ENCODE data around the gene SPRED3.
A peak's percentile ranks its signal among the peaks of the same experiment; 100 is the strongest.

The SPRED3 gene

DNA sequence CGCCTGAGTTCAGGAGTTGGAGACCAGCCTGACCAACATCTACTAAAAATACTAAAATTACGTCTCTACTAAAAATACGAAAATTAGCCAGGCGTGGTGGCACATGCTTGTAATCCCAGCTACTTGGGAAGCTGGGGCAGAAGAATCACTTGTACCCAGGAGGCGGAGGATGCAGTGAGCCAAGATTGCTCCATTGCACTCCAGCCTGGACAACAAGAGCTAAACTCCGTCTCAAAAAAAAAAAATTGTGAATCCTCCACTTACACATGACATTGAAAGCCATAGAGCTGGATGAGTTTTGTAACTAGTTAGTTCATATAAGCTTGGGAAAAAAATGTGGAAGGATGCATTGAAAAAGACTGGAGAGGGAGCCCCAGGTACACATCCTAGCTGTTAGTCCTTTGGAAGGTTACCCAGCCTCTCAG, 14.6 kb upstream of the SPRED3 start:
- no peak for DNase-seq (ENCODE audit: low read depth in 2 of 2)

DNA sequence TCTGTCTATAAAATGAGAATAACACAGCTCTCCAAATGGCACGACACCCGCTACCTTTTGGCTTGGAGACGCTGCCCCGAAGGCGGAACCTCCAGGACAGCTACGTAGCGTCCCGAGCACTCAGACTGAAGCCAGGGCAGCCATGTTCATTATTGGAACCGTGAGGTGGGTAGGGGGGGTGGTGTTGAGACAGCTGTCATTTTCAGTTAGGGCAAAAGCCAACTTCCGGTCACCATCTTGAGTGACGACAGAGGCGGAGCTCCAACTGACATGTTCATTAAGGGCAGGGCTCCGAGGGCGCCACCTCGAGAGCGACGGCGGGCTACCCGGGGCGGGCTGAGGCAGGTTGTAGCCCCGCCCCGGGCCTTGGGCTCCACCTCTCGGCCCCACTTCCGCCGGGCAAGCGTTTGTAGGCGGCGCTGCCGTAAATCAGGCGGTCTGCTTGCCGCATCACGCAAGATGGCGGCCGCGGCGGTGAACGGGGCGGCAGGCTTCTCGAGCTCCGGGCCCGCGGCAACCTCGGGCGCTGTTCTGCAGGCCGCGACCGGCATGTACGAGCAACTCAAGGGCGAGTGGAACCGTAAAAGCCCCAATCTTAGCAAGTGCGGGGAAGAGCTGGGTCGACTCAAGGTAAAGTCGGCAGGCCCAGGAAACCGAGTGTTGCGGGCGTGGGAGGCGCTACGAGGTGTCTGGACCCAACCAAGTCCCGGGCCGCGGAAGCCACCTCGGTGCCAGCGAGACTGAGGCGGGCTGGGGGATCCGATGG, 14.0 kb upstream of the SPRED3 start, which contains the start of gene PSMD8:
TSS of gene PSMD8 (plus strand) at position 240 of the 766 bp plus-strand sequence. CDS start at position 271, 31 bp downstream.
- peak; percentile 98 for DNase-seq (ENCODE audit: low read depth in 2 of 2)

DNA sequence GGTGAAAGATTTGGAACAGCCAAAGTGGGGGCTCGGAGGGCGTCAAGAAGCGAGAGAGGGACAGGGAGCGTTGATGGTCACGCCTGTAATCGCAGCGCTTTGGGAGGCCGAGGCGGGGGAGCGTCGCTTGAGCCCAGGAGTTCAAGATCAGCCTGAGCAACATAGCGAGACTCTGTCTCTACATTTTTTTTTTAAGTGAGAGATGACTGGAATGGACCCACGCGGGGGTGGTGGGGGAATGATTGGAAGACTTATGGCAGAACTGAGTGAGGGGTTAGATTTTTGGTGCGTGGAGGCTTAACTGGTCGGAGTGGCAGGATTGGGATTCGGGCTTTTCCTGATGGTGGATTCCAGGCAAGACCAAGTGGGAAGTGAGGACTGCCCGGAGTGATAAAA, 13.4 kb upstream of the SPRED3 start:
- DNase-seq (ENCODE audit: low read depth in 2 of 2) = no peak

DNA sequence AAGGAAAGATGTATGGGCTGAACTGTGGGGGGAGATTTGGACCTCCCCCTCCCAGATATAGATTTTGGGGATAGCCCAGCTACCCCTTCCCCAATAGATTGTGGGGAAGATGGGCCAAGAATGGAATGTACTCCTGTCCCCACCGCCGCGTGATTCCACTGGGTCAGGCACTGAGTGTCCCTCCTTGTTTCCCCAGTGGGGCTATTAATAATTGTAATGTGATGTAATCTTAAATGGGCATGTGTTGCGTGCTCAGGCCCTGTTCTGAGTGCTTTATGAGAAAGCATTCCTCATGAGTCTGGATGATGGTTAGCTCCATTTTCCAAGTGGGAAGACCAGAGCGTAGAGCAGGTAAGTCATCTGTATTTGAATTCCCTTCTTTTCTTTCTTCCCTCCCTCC, 12.7 kb upstream of the SPRED3 start:
- no peak for DNase-seq (ENCODE audit: low read depth in 2 of 2)

DNA sequence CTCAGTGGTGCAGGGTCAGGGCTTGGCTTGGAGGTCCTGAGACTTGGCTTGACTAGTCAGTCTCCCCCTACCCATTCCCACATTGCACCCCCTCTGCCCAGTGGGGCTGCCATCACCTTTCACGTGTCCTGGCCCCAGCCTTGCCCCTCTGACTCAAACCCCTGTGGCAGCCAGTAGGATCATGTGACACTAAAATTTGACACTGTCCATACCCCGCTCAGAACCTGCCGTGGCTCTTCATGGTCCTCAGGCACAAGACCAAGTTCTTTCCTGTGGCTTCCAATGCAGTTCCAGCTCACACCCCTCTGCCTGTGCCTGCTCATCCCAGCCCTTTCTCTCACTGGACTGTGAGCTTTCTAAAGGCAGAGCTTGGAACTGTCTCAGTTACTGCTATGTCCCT, 11.9 kb upstream of the SPRED3 start:
- DNase-seq (ENCODE audit: low read depth in 2 of 2) = no peak

DNA sequence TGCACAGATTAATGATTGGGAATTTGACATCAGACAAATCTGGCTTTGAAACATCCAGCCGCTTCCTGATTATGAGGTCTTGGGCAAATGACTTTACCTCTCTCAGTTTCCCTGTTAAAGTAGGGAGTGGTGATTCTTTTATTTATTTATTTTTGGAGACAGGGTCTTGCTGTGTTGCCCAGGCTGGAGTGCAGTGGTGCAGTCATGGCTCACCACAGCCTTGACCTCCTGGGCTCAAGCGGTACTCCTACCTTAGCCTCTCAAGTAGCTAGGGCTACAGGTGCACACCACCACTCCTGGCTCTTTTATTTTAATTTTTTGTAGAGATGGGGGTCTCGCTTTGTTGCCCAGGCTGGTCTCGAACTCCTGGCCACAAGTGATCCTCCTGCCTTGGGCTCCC, 11.4 kb upstream of the SPRED3 start:
- no peak for DNase-seq (ENCODE audit: low read depth in 2 of 2)

DNA sequence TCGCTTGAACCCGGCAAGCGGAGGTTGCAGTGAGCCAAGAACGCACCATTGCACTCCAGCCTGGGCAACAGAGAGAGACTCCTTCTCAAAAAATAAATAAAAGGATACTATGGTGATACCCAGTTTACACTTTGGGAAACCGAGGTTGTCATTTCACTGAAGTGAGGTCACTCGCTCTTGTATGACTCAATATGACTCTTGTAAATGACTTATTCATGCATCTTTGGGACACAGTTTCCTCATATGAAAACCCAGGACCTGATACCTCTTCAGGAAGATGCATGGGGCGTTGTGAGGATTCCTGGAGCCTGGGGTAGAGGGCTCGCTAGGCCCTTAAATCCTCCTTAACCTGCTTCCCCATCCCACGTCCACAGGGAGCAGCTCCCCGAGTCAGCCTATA, 9.6 kb upstream of the SPRED3 start:
- DNase-seq (ENCODE audit: low read depth in 2 of 2) = no peak

DNA sequence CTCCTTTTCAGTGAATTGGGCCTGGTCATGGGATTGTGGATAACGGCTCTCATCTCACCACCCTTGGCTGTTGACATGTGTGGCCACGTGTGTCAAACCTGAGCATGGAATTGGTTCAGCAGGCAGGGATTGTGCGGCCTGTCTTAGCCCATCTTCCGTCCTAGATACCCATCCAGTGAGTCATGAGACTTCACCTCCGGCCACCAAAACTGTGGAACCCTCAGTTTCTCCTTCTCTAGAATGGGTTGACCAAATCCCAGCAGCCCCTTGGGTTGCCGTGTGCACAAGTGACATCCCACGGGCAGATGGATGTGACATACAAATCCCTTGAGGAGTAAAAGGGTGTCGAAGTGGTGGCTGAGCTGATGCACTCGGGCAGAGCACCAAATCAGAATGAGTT, 7.4 kb upstream of the SPRED3 start:
- no peak for DNase-seq (ENCODE audit: low read depth in 2 of 2)

DNA sequence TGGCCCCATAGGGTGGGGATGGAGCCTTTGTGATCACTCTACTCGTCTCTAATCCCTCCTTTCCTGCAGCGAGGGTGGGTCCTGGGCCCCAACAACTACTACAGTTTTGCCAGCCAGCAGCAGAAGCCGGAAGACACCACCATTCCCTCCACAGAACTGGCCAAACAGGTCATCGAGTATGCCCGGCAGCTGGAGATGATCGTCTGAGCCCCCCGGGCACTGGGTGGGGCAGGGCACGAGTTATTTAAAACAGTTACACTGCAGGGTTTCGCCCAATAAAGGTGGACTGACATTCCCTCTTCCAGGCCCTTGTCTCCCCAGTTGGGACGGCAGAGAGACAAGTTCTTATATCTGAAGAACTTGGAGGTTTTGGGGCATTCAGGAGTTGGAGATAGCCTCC, 5.3 kb upstream of the SPRED3 start:
- no peak for DNase-seq (ENCODE audit: low read depth in 2 of 2)

DNA sequence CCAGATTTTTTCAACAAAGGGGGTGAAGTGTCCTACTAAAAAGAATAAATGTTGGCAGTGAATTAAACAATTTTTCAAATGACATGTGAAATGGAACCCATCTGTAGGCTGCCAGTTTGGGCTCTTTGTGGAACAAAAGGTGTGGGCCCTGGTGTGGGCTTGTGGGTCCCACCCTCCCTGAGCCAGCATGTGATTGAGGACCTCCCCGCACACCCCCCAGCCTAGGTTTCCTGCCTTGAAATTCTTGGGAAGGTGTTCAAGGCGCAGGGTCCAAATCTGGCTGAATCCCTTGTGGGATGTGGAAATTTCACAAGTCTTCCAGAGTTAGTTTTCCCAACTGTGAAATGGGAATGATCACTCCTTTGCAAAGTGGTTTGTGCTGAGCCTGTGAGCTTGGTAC, 4.8 kb upstream of the SPRED3 start:
- no peak for DNase-seq (ENCODE audit: low read depth in 2 of 2)

DNA sequence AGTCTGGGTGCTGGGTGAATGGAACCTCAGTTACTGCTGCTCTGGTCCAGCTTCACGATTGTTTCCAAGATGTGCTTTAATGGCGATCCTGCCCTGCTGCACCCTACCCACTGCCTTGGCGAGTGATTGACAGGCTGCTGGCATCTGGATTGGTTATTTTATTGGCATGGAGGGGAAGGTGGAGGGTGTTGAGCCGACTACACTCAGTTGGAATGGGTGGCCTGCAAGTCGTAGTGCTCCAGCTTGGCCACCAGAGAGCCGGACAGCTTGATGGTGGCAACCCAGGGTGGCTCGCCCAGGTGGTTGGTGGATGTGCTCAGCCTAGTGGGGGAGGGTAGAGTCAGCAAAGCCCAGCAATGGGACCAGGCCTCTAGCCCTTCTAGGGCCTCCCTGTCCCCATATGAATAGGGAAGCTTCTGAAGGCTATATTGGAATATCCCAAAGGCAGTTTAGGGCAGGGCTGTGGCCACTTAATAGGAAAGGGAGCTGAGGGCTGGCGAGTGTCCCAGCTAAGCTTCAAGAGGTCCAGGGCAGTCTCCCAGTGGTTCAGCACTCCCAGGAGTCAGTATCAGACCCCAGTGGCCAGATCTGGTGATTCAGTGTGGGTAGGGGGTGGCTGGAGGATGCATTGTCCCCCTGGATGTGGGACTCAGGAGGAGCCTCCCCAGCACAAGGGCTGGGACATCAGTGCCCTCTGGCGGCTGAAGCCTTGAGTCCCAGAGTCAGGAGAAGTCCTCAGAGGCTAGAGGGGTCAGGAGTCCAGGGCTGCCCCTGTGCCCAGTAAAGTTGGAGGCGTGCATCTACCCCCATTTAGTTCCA, 4.1 kb upstream of the SPRED3 start:
- DNase-seq (ENCODE audit: low read depth in 2 of 2) = no peak

DNA sequence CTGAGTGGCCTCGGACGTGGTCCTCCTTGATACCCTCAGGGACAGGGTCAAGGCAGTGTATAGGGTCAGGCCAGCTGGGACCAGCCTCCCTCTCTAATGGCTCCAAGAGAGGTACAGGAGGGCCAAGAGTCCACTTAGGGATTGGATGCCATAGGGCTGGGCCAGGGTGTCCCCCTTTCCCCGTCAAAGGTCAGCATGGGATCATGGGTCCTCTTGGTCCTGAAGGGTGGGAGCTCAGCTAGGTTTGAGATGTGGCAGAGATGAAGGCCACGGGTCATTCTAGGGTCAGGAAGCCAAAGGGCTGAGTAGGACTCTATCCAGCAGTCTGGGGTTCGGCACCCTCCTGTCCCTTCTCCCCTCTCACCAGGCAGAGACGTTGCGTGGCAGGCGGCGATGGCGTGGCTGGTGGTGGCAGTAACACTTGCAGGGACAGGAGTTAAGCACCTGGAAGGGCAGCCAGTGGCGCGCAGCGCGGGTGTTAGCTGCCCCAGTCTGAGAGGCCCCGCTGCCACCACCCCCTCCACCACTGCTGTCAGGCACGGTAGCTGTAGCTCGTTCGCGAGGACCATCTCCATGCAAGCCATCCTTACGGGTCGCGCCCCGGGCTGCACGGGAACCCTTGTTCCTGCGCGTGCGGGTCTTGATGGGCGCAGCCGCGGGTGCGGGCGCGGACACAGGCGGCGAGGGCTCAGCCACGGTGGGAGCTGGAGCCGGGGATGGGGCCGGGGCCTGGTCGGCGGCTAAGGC, 3.3 kb upstream of the SPRED3 start:
- DNase-seq (ENCODE audit: low read depth in 2 of 2) = no peak

DNA sequence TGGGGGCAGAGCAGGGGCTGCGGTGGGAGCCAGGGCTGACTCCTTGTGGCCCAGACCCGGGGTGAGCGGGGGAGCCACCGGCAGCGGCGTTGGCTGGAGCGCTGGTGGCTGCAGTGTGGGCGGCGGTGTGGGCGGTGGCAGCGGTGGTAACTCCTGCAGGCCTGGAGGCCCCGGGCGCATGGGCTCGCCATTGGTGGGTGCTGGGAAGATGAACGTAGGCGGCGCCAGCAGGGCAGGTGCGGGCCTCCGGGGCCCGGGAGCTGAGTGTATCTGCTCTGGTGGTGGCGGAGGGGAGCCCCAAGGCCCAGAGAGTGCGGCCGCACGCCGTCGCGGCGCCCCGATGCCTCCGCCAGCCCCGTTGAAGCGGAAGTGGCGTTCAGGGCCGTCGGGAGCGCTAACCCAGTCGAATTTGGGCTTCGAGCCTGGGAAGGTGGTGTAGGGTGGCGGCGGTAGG, 2.7 kb upstream of the SPRED3 start:
- no peak for DNase-seq (ENCODE audit: low read depth in 2 of 2)

DNA sequence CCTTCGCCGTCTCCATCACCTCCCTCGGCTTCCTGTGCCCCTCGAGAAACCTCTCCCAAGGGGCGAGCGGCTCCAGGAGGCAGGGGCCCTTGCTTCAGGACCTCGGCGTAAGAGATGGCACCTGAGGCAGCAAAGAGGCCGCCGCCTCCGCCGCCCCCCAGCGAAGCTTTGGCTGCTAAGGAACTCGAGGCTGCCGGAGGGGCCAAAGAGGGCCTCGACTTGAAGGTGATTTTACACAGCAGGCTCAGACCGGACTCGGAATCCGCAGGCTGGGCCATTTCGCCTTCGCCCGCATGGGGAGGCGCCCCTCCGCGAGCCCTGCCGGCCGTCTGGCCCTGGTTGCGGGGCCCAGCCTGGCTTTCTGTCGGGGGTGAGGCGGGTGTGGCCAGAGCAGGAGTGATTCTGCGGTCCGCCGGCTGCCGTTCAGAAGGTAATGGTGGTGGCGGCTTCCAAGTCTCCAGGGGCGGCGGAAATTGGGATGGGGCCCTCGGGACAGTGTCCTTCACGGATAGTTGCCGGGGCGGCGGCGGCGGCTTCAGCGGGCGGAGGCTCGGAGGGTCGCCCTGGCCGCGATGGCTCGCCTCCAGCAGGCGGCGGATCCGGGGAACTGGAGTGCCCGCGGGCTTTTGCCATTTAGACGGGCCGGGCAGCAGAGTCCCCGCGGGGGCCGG, 2.1 kb upstream of the SPRED3 start:
- DNase-seq (ENCODE audit: low read depth in 2 of 2) = no peak

DNA sequence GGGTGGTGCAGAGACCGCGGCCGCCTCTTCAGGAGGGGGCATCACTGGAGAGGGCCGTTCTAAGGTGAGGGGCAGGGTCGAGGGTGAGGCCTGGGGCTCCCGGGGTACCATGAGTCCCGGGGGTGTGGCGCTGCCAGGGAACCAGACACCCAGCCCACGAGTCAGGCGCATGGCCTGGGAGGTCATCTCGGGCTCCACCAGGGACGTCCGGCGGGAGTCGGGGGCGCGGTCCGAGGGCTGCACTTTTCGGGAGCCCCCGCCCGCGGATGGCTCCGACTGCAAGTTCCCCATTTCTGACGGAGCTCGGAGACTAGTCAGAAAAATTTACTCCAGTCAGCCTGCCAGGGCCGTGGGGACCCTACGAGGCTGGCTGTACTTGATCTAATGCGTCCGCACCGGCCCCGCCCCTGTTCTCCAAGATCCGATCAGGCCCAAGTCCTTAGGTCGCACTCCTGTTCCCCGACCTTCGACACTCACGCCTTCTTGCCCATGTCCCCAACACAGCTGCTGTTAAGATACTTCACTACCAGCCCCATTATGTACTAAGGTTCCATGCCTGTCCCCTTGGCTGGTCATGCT, 1.4 kb upstream of the SPRED3 start:
- DNase-seq (ENCODE audit: low read depth in 2 of 2) = no peak

DNA sequence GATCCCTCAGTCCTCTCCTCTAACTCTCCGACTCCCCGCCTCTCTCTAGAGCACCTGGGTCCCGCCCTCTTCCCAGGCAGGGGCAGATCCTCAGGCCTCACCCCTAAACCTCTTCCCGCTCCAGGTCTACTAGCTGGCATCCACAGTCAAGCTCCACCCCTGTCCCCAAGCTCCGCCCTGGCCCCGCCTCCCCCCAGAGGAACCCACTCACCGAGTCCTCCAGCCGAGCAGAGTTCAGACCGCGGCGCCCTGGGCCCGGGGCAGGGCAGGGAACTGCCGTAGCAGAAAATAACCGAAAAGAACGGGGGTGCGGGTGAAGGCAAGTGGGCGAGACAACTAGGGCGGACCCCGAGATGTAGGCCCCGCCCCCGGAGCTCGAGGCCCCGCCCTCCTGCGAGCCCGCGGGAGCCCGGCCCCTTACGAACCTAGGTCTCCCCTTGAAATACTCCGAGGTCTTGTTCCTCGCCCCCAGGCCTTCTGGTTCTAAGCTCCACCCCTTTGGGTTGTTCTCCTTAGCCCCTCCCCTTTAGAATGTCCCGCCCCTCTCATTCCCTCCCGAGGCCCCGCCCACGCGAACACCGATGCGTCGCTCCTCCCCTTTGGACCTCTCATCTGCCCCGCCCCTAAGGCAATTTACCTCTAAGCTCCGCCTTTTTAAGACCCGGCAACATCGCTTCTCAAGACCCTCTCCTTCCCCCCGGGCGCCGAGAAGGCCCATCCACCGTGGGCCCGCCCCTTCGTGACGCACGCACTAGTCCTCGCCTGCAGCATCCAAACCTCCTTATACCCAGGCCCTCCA, 748 bp upstream of the SPRED3 start, which contains the start of gene GGN:
TSS of gene GGN (minus strand) at position 485 of the 799 bp plus-strand sequence. CDS start 773 bp downstream, outside the sequence.
- peak; percentile 59 to 76 for DNase-seq (ENCODE audit: low read depth in 2 of 2)

DNA sequence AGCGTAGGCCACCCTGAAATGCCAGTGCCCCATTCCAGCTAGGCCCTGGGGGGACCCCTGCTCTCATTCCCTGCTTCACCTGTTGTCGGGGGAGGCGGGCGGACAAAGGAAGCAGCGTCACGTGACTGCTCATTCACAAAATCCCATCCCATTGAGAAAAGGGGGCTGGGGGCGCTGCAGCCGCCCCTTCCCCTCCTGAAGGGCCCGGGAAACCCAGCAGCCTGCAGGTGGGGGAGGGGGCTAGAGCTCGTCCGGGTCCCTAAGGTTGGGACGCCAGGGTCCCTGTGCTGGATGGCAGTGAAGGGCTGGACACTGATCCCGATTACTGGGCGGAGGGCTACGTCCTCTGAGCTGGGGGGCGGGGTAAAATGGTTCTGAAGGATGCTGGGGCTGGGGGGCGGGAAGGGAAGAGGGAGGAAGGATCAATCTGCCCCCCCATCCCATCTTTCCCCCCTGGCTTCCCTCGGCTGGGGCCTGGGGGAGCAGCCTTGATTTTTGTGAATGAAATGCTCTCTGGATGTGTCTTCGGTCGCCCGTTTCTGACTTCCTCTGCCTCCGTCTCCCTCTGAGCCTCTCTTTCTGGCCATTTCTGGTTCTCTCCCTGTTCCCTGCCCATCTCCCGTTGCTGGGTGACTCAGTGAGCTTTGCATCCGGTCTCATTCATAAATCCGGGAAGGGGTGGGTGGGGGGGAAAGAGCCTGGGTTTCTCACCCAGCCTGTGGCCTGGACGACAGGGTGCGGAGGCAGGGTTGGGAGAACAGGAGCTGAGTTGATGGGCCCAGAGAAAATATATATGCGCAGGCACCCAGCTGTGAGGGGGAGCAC, 816 bp downstream of the SPRED3 start:
- DNase-seq (ENCODE audit: low read depth in 2 of 2) = no peak

DNA sequence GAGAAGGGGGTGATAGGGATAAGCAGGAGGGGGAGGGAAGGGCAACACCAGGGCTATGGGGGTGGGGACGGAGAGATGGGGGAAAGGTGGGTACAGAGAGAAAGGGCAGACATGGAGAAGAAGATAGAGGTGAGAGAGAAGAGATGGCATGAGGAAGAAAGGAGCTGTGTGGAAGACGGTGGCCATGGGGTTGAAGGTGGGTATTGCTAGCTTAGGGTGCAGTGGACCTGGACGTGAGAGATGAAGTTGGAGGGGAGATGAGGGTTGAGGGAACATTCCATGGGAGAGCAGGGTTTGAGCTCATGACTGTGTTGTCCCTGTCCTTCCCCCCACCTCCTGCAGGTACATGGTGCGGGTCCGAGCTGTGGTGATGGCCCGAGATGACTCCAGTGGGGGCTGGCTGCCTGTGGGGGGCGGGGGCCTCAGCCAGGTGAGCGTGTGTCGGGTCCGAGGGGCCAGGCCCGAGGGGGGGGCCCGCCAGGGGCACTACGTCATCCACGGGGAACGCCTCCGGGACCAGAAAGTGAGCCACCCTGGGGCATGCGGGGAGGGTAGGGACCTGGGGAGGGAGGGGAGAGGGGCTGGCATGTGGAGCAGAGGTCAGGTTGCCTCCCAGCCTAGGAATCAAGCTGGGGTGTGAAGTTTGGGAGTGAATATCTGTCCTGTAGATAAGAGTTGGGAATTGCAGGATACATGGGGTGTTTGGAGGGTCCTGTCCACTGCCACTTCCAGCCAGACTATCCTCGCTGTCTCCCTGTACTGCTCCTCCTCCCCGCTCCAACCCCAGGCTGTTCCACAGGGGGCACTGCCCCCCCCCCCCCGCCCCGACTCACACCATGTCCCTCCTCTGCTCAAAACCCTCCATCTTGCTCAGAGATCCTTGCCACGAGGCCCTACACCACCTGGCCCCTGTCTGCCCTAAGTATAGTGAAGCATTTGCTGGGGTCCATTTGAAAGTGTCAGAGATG, 1.7 kb downstream of the SPRED3 start:
- DNase-seq (ENCODE audit: low read depth in 2 of 2) = no peak

Data from stimulated activated CD8-positive, alpha-beta memory T cell treated with anti-CD3 and anti-CD28 coated beads, Interleukin-15, amount 100 ng/mL, for 48 hours (primary cell).